GM12801 (cell line): ENCODE measurements around the gene ADSL.

Experiments used
- CTCF ChIP-seq: IDR thresholded peaks from one replicate; pipeline ENCODE4 v1.5.1; 2011; ENCODE audit warnings: control low read depth; ENCODE audit not compliant: insufficient read length; ENCODE audit errors: extremely low read depth

ADSL gene

GRCh38 chr22:40346185-40347118 is at the start of gene ADSL:
TSS of gene ADSL (plus strand) at chr22:40346500. CDS start at chr22:40346559, 59 bp downstream.
- TF ChIP-seq CTCF: no peak

GRCh38 chr22:40300316-40300715 is 46.0 kb upstream of the ADSL start:
- TF ChIP-seq CTCF: no peak

- TF ChIP-seq CTCF: no peak
These were observed 45.2 kb upstream of the ADSL start for GRCh38 chr22:40300884-40301672.

GRCh38 chr22:40302149-40302548 is 44.2 kb upstream of the ADSL start:
- no peak for TF ChIP-seq CTCF

GRCh38 chr22:40305625-40306024 is 40.7 kb upstream of the ADSL start:
- no peak for TF ChIP-seq CTCF

GRCh38 chr22:40308999-40309573 is 37.2 kb upstream of the ADSL start:
- TF ChIP-seq CTCF: no peak

- TF ChIP-seq CTCF: no peak
These were observed 36.7 kb upstream of the ADSL start for GRCh38 chr22:40309631-40310030.
